Midbrain (tissue), 1 donor: Measurements from ENCODE around the gene AACS.
"Not testable (repeated sequence)": the region's sequence is repeated elsewhere in the genome, so short reads cannot be mapped to it uniquely, and the experiment has no call there.

Experiments used
- DNase-seq: peaks from one replicate; lab custom pipeline; 2025; lab: John Stamatoyannopoulos, UW

AACS gene

DNA sequence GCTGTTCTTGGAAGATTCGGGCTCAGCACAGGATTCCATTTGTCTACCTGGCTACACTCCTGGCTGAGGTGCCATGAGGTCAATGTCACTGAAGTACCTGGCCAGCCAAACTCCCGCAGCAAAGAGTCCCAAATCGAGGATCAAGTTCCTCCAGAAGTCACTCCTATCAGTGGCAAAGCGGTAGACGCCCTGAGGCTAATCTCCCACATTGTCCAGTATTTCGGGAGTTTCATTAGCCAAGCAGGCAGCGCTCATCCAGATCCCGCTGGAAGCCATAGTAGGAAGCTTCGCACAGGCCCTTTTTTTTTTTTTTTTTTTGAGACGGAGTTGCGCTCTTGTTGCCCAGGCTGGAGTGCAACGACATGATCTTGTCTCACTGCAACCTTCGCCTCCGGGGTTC lies 8.9 kb upstream of the AACS start:
- no peak for DNase-seq

DNA sequence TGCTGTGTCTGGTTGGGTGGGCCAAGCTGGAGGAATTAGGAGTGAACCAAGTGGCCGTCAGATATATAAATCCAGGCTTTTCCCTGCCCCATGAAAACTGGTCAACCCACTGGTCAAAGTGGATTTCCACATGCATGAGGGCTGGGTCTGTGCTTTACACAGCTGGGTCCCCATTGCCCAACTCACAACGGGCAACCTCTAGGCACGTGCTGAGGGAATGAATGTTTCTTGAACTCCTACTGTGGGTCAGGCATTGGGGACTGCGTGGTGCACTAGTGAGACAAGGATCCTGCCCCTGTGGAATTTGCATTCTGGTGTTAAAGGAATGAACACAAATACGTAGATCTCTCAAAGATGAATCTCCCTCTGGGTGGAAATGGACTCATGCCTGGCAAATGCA lies 7.5 kb upstream of the AACS start:
- DNase-seq: no peak

DNA sequence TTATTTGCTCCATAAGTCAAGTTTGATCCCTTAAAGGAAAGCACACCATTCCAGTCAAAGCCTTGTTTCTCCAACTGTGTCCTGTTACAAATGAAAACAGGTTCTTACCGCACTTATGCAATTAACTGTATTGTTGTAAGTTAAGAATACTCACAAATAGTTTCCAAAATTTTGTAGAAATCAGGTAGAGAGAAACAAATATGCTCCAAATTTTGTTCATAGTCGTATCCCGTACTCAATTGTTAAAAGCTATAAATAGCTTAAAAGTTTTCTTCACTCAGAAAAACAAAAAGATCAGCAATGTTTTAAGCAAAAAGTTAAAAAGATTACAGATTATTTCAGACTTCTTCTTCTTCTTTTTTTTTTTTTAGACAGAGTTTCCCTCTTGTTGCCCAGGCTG lies 4.0 kb upstream of the AACS start:
- DNase-seq: no peak

DNA sequence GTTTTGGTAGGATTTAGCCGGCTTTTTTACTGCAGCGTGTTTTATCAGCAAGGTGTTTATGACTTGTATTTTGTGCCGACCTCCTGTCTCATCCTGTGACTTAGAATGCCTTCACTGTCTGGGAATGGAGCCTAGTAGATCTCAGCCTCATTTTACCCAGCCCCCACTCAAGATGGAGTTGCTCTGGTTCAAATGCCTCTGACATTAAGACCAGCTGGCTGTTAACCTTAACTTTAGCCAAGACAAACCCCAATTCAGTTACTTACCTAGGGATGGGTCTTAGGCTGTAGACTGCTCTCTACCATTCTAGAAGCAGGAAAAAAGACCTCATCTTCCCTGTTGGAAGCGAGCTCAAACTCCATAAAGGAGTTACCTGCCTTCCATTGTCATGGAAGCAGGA lies 1.7 kb upstream of the AACS start:
- not testable (repeated sequence) for DNase-seq

DNA sequence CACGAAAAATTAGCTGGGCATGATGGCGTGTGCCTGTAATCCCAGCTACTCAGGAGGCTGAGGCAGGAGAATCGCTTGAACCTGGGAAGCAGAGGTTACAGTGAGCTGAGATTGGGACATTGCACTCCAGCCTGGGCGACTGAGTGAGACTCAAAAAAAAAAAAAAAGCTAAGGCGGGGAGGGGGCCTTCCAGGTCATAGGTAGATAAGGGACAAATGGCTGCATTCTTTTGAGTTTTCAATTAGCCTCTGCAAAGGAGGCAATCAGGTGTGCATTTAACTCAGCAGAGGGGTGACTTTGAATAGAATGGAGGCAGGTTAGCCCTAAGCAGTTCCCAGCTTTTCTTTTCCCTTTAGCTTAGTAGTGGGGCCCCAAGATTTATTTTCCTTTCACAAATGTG lies 743 bp upstream of the AACS start:
- no peak for DNase-seq

DNA sequence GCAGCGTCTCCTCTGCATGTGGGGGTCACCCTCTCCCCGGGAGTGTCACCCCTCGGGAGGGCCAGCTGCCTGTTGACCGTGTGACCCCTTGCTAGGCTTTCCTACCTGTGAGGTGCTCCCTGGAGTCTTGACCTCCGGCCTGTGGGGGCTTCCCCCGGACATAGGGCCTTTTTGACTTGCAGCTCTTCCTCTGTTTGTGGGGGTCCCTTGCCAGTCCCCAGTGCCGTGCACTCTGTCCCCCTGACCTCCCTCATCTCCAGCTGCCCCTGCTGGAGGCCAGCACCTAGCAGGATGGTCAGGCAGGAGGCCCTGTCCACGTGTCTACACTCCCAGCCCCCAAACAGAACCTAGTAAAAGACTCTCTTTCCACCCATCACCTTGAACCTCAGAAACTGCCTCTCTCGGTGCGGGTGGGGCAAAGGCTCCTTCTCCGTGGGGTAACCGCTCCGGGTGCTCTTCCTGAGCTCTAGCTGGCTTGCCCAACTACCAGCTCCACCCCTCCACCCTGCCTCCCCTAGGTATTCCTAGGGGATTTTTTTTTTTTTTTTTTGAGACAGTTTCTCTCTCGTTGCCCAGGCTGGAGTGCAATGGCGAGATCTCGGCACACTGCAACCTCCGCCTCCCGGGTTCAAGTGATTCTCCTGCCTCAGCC lies 810 bp downstream of the AACS start:
- DNase-seq: no peak

DNA sequence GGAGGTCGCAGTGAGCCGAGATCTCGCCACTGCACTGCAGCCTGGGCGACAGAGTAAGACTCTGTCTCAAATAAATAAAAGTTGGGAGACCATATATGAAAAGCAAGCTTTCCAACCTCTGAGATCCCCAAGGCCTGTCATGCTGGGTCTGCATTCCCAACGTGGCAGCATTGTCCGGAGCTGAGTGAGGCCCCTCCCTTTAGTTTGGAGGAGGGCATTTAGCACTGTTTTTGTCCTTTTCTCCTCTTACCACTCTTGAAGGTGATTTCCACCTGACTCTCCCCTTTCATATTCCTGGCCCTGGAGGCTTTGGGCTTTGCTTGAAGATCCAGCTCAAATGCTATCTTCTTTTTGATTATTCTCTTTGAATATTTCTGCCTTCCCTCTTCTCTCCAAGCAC lies 3.2 kb downstream of the AACS start:
- DNase-seq: no peak

DNA sequence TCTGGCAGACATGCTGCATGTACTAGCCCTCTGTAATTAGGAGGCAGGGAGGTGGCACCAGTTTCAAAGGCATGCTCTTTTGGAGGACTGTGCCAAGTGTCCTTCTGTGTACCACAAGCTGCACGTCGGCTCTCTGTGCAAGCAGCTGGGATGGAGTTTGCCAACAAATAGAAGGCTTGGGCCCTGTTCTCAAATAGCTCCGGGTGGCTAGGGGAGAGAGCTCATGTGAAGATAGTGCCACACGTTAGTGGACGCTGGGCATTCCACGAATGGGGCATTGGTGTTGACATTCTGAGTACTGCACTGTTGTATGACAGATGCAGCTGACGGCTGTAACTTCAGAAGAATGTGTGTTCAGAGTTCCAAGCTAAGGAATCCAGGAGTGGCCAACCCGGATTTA lies 4.4 kb downstream of the AACS start:
- DNase-seq: no peak

DNA sequence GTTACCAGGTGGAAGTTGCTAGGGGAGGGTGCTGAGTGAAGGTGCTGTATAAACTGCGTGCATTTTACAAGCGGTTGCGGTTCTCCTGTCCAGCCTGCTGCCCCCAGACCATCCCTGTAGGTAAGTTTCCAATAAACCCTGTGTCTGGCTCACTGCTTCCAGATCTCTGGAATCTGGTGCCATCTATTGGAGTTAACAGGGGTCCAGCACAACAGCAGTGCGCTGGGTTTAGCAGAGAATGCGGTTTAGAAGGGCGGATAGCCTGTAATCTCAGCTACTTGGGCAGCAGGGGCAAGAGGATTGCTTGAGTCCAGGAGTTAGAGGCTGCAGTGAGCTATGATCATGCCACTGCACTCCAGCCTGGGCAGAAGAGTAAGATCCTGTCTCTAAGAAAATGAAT lies 4.9 kb downstream of the AACS start:
- DNase-seq: peak; percentile 11

DNA sequence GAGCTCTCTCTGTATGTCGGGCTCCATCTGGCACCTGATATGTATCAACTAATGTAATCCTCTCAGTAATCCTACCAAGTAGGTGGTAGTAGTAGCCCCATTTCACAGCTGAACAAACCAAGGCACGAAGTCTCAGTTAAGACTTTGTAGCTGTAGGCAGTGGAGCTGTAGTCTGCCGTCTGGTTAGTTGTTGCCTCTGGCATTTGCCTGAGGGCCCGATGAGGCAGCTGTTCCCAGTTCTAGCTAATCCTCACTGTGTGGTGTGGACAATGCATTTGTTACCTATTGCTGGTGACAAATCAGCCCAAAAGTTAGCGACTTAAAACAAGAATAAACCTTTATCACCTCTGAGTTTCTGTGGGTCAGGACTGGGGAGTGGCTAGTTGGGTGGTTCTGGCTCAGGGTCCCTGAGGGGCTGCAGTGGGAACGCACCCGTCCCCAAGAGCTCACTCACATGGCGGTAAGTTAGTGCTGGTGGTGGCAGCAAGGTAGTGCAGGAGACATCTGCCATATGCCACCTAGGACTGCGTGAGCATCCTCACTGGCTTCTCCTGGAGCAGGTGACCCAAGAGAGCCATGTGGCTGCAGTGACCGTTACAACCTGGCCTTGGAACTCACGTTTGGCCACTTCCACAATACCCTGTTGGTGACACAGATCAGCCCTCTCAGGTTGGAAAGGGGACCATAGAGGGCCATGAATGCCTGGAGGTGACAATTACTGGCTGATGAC lies 5.6 kb downstream of the AACS start:
- DNase-seq: no peak

DNA sequence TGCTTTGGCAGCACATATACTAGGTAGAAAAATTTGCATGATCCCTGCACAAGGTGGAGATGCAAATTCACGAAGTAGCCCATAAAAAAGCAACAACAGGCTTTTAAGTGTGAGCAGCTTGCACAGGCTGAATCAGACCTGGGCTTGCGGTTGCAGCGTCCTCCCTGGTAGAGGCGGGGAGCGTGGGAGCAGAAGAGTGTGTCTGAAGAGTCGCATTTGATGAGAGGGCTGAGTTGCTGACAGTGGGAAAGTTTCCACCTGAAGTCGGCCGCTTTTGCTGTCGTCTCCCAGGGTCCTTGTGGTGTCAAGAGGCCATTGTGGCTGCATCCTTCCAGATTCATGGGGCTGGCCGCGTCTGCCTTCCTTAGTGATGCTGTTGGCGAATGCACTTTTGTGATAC lies 6.2 kb downstream of the AACS start:
- DNase-seq: no peak

DNA sequence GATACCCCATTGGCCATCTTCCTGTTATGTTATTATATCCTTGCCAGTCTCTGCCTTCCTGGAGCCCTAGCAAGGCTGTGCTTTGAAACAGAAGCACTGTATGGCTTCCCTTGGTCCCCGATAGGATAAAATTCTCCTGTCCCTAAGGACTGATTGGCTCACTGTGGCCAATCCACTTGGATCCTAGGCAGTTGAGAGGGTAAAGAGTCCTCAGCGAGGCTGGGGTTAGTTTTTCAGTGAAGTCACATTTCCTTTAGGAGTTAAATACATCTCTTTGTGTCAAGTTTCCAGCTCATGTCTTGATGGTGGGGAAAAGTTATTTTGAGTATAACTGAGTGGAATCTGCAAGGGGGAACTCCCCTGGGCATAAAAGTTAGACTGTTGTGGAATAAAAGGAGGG lies 7.3 kb downstream of the AACS start:
- no peak for DNase-seq

DNA sequence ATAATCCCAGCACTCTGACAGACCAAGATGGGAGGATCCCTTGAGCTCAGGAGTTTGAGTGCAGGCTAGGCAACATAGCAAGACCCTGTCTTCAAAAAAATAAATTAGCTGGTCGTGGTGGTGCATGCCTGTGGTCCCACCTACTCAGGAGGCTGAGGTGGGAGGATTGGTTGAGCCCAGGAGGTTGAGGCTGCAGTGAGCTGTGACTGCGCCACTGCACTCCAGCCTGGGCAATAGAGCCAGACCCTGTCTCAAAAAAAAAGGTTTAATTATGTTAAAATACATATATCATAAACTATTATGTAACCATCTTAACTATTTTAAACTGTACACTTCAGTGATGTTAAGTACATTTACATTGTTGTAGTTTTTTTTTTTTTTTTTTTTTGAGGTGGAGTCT lies 9.1 kb downstream of the AACS start:
- not testable (repeated sequence) for DNase-seq

DNA sequence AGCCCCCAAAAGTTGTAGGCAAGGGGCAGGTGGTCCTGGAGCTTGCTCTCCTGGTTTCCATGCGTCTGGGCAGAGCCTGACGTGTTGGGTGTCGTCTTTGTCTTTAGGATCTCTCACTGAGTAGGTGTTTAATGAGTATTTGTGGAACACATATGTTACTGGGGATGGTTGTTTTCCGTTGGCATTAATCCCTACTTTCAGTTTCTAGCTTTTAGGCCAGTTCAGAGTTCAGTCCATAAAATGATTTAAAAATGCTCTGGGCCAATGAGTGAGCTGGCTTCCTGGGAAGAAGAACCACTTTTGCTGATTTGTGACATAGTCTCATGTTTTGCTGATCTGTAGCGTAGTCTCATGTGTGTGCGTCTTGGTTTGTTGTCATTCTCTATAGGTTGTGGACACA lies 10.9 kb downstream of the AACS start:
- DNase-seq: no peak

DNA sequence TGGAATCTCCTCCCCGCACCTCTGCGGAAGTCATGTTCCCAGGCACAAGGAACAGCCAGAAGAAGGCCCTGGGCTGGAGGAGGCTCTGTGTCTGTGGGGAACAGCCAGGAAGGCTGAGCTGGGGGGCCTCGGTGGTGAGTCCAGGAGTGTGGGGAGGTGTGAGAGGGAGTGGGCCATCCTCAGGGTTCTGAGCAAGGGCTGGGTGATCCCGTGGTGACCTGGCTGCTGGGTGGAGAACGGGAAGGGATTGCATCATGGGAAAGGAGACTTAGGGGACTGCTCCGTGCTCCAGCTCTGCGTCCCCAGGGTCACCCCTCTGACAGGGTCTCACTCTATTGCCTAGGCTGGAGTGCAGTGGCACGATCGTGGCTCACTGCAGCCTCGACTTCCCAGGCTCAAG lies 13.8 kb downstream of the AACS start:
- no peak for DNase-seq

DNA sequence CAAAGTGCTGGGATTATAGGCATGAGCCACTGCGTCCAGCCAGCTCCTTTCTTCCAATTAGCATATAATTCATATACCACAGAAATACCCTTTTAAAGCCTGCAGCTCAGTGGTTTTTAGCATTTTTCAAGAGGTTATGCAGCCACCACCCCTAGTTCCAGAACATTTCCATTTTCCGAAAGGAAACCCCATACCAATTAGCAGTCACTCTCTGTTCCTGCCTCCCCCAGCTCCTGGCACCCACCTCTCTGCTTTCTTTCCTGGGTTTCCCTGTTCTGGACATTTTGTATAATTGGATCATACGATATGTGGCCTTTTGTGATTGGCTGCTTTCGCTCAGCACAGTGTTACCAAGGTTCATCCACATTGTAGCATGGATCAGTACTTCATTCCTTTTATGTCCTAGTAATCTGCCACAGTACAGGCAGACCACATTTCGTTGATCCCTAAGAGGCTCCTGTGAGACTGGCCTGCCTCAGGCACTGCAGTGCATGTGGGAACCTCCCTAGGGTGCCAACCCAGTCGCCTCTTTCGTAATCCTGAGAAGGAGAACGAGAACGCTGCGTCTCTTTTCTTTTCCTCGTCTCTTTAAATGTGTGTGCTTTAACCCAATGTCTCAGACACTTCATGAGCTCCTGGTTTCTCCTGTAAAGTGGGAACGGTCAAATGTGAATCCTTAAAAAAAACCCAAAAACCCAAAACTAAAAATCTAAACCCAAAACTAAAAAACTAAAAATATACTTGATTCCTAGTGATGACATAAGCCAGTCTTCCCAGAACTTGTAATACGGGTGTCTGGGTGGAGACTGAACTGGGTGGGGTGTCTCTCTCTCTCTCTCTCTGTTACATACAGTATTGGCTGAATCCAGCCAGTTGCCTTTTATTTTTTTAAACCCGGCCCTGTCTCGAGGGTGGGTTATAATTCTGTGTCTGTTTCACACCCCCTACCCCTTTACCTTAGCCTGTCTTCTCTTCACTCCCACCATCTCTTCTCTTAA lies 14.7 kb downstream of the AACS start:
- DNase-seq: no peak

DNA sequence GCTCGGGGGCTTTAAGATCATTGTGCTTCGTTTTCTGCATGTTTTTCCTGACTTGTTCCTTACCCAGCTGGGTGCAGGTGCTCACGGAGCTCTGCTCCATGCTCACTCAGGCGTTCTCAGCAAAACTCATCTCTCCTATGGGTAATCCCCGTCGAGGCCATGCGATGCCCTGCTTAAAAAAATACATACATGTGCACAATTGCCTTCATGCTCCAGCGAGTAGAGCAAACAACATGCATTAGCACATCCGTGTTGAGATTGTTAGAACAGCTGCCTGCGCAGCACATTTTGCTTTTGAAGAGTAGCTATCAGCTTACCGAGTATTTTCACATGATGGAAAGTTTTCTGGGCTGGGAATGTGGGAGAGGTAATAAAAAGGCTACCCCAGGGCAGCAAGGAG lies 16.2 kb downstream of the AACS start:
- DNase-seq: no peak

DNA sequence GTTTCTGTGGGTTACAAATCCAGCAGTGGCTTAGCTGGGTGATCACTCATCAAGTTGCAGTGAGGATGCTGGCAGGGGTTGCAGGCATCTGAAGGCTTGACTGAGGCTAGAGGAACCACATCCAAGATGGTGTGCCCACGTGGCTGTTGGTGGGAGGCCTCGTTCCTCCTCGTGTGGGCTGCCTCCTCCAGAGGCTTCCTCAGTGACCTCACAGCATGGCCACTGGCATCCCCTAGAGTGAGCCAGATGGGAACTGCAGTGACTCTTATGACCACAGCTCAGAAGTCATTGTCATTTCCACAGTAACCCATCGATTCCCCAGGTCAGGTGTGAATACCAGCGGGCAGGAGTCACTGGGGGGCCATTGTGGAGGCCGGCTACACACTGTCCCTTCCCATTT lies 17.8 kb downstream of the AACS start:
- DNase-seq: no peak

DNA sequence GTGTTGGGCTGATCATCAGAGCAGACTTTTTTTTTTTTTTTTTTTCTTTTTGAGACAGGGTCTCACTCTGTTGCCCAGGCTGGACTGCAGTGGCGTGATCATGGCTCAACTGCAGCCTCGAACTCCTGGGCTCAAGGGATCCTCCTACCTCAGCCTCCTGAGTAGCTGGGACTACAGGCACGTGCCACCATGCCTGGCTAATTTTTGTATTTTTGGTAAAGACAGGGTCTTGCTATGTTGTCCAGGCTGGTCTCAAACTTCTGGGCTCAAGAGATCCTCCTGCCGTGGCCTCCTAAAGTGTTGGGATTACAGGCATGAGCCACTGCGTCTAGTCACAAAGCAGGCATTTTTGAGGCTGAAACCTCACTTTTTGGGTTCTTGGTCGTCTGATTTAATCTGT lies 23.0 kb downstream of the AACS start:
- not testable (repeated sequence) for DNase-seq

DNA sequence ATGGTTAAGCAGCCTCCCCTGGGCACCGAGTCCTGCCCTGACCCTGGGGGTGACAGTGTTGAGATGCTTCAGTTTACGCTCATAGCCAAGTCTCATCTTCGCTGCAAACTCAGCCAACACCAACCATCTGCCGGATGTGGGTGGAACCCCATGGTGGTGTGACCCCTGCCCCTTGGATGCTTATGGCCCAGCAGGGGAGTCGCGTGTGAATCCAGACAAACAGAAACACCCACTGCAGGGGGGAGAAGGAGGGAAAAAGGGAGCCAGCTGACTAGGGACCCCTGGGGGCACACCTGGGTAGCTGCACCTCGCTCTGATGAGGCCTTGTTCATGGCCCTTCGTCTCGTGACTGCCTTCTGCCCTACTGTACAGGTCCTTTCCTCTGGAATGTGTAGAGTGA lies 23.8 kb downstream of the AACS start:
- no peak for DNase-seq

DNA sequence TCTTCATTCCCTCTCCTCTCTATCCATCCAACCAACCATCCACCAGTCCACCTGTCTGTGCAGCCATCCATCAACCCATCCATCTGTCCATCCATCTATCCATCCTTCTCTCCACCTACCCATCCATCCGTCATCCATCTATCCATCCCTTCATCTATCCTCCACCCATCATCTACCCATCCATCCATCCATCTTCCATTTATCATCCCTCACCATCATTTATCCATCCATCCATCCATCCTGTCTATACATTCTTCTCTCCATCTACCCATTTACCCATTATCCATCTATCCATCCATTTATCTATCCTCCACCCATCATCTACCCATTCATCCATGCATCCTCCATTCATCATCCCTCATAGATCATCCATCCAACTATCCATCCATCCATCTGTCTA lies 24.4 kb downstream of the AACS start:
- no peak for DNase-seq

DNA sequence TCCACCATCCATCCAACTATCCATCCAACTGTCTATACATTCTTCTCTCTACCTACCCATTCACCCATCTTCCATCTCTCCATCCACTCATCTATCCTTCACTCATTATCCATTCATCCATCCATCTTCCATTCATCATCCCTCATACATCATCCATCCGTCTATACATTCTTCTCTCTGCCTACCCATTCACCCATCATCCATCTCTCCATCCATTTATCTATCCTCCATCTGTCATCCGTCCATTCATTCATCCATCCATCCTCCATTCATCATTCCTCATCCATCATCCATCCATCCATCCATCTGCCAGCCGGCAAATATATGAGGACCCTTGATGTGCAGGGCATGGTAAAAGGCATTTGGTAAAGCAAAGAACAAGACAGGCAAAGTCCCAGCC lies 25.2 kb downstream of the AACS start:
- no peak for DNase-seq

DNA sequence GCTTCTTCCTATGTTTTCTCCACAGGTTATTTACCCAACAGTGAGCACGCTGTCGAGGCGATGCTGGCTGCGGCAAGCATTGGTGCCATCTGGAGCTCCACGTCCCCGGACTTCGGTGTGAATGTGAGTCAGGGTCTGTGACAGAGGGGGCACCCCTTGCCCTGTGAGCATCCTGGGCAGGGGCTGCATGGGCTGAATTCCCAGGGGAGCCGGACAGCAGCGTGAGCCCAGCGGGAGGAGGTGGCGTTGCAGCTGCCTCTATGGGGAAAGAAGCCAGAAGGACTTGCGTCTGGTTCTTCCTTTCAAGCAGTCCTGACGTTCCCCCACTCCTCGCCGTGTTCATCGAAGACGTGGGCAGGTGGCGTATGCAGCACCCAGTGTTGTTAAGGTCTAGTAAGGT lies 26.2 kb downstream of the AACS start:
- no peak for DNase-seq
